Superior temporal gyrus (tissue), 1 donor: ENCODE results near the gene KRT35.

Experiments
- DNase-seq: peaks from one replicate; pipeline ENCODE4 v3.0.0-alpha.2; 2016; ENCODE audit errors: extremely low spot score

Gene KRT35

DNA sequence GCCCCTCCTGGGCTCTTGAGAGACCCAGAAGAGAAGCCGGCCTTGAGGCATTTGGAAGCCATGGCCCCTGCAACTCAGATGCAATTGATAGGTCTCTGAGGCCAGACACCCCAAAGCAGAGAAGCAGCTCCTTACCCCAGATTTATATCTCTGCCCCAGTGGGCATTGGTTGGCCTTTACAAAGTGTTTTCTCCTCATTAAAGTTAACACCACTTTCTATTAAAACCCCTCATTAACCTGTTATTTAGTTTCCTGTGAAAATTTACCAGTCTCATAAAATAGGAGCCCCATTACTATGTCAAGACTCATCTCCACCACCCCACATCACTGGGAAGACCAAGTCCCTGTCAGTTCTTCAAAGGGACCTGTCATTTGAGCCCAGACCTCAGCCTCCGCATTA, at the start of gene KRT35:
Gene KRT35 (minus strand): TSS at position 116 of the 400 bp plus-strand sequence. CDS start 54 bp downstream, at position 62.
- DNase-seq, result no peak

DNA sequence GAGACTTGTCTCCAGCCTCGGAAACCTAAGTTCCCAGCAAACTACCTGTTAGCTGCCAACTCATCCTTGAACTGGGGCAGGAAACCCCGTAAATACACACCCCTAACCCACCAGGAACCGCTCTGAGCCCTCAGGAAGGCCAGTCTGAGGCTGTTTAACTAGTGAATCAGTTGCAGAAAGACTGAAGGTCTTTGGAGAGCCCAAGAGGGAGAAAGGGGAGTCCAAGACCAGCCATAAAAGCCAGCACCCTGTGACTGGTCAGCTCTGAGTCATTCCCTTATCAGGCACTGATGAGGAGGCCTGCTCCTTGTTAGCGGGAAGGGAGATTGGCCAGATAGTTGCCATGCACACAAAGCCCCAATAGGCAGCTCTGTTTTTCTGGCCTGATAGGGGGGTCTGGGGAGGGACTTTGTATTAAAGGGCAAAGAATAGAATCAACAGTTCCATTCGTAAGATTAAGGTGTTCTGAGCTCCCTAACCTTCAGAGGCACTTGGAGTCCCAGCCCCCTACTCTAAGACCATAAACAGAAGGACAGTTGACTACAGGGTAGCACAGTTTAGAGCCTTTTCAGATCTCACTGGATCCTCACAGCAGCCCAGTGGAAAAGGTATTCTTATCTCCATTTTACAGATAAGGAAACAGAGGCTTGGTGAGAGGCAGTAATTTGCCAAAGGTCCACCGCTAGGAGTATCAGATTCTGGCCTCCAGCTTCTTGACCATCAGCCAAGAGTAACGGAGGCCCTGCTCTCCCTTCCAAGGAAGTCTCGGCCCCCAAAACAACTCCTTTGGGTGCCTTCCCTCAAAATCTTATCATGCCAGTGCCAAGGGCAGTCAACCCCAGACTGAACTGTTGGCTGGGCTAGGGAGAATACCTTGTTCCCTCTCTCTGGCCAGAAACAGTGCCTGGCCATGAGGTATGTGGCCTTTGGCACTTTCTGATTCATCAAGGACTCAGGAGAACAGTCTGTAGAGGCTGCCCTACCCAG, 49.4 kb upstream of the KRT35 start:
- no peak for DNase-seq

DNA sequence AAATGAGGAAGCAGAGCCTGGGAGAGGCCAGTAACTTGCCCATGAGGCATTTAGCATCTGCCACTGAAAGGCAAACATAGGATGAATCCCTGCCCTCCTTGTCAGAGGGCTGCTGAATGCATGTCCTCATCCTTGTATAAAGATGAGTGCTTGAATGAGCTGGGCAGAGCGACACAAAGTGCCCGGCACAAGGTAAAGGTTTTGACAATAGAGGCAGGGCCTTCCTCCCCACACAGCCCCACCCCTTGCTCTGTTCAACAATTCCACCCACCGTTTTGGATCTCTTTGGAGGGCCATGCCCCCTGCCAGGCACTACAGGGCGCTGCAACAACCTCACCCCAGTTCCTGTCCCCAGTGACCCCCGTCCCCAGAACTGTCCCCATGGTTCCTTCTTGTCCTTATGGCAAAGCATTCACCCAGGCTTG, 48.6 kb upstream of the KRT35 start:
- no peak for DNase-seq

DNA sequence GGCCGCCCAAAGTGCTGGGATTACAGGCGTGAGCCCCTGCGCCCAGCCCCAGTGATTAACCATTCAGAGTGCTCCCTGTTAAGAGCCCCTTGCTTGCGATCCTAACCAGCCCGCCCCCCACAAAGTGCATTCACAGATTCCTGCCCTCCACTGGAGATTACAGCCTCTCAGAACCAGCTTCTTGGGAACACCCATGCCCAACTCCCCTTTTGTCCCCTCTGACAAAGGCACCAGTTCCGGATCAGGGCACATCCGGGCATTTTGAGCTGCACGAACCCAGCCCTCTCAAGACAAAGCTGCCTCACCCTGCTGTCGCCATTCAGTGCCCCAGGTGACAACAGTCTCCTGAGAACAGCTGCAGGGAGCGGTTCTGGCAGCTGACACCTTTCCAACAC, 48.0 kb upstream of the KRT35 start:
- DNase-seq, result no peak

DNA sequence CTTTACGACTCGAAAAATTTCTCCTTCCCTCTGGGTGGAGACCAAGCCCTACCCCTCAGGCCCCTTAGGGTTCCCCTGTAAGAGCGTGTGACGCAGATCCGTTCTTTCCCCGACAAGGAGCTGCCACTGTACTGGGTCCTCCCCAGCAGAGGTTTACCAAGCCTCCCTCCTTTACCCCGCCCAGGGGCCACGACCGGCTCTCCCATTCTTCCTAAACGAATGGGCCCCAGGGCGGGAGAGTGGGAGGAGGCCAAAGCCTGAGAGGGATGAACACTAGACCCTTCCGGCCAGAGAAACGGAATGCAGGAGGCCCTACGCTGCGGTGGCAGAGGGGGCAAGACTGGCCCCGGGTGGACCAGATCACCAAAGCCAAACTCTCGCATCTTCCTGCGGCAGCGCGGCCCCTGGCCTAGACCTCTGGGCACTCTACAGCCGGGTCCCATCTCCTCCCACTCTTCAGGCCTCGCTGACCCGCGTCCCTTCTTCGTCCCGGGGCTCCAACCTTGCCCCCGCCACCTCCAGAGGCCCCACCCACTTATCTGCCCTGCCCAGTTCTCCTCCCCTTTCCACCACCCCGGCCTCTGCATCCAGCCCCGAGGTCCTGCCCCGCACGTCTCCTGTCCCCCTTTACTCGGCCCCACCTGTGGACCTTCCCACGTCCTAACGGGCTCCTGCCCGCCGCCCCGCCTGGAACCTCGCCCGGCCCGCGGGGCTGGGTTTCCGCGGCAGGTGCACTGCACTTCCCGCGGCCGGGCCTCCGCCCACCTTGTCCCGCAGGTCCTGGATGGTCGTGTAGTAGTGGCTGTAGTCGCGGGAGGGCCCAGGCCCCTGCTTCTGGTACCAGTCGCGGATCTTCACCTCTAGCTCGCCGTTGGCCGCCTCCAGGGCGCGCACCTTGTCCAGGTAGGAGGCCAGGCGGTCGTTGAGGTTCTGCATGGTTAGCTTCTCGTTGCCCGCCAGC, 46.4 kb upstream of the KRT35 start:
- DNase-seq, result no peak

DNA sequence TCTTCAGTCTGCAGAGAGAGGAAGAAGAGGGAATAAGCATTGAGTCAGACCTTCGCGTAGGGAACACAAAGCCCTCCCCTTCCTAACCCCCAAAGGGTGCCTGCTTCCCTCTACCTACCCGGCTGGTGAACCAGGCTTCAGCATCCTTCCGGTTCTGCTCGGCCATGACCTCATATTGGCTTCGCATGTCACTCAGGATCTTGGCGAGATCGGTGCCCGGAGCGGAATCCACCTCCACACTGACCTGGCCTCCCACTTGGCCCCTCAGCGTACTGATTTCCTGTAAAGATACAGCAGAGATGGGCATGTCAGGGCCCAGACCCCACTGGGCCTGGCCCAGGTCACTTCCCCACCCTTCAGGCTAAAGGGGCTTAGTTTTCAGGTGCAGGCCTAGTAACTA, 43.3 kb upstream of the KRT35 start:
- DNase-seq, result no peak

DNA sequence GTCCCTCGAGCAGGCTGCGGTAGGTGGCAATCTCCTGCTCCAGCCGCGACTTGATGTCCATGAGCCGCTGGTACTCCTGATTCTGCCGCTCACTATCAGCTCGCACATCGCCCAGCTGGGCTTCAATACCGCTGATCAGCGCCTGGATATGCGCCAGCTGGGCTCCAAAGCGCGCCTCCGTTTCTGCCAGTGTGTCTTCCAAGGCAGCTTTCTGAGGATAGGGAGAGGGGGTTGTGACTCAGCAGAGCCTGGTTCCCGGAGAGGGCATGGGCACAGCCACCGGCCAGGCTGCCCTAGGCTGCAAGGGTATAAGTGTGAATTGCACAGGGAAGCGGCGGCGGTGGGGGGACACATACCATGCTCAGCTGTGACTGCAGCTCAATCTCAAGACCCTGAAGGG, 42.8 kb upstream of the KRT35 start:
- DNase-seq, result no peak

DNA sequence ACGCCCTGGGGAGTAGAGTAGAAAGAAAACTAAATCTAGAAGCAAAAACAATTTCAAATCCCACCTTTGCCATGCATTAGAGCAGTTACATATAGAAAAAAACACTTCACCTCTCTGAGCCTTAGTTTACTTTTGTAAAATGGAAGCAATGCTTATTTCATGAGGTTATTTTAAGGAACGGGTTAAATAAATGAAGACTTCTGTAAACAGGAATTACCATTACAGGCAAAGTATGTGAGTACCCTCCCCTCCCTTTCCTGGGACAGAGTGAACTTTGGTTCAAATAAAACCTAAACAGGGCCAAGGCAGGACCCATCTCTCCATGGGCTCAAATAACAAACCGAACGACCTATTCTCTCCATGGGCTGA, 42.3 kb upstream of the KRT35 start:
- no peak for DNase-seq

DNA sequence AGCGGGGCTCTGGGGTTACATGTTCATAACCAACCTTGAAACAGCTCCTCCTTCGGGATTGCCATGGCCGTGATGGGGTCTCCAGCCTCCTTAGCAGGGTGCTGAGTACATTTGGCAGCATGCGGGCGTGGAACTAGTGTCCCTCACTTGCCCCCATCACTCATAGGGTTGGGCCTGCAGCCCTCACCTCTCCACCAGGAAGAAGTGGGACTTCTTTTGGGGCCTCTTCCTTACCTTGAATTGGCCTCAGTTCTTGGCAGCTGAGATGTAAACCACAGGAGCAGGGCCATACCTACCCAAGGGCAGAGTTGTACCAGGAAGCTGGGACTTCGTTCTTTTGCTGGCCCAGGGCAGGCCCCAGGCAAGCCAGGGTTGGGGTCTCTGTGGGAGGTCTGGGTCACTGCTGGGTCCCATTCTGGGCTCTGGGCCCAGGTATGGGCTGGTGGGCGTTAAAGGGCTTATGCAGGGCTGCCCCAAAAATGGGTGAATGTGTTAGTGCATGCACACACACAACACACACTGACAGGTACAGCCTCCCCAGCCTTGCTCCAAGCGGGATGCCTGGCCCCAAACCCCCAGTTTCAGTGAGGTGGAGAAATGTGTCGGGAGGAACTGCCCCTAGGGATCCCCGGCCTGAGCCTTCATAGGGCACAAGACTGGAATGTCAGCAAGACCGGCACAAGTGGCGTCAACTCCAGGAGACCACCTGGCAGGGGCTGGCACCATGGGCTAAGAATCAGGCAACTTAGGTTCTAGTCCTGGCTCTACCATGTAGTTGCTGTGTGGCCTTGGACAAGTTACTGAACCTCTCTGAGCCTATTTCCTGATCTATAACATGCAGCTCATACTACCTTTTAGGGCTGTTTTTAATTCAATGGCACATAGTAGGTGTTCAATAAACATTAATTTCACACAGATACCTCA, 41.6 kb upstream of the KRT35 start:
- no peak for DNase-seq

DNA sequence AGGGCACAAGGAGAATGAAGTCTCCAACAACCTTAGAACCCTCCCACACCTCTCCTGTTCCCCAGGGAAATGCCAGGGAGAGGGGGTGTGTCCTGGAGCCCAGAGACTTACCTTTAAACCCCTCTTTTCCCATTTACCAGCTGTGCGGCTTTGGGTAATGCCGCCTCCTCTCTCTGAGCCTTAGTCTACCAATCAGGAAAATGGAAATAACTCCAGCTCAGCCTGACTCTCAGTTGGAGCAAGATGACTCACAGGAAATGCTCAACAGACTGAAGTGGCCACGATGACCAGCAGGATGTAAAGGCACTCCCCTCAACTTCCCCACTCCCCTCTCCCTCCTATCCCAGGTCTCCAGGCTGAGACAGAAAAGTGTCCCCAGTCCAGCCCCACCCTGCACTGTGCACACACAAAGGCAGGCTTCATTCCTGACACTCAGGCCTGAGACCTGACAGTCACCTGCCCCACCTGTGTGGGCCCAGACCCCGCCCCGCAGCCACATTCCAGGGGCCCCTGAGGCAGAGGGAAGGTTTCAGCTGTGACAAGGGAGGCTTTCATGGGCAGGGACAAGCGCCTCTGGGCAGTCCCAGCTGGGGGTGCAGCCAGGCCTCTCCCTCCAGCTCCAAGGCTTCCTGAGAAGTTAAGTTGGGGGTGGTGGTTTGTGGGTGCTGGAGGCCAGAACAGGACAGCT, 40.8 kb upstream of the KRT35 start:
- no peak for DNase-seq

DNA sequence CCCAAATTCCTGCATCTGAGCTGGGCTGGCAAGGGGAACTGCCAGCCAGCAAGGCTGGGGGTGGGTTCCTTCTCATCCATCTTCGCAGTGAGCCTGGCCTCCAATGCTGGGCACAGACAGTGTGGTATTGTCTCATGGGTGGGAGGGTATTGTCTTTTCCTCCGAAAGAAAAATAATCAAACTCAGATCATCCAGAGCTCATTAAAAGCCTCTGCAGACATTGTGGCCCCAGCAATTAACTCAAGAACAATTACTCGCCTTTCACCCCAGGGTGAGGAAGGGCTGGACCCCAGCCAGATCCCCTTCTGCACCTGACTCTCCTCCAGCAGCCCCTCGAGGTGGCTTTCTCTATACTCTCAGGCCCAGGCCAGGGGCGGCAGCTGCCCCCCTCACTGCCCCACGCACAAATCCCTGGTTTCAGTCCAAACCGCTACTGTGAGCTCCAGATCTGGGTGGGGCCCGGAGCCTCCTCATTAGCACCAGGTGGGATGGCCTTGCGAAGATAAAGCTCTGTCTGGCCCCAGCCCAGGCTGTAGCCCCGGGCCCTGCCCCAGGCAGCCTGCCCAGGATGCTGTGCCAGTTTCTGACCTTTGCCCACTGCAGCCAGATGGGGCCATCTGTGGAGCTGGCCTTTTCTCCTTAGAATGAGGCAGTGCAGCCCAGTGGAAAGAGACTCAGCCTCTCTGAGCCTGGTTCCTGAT, 40.0 kb upstream of the KRT35 start:
- no peak for DNase-seq

DNA sequence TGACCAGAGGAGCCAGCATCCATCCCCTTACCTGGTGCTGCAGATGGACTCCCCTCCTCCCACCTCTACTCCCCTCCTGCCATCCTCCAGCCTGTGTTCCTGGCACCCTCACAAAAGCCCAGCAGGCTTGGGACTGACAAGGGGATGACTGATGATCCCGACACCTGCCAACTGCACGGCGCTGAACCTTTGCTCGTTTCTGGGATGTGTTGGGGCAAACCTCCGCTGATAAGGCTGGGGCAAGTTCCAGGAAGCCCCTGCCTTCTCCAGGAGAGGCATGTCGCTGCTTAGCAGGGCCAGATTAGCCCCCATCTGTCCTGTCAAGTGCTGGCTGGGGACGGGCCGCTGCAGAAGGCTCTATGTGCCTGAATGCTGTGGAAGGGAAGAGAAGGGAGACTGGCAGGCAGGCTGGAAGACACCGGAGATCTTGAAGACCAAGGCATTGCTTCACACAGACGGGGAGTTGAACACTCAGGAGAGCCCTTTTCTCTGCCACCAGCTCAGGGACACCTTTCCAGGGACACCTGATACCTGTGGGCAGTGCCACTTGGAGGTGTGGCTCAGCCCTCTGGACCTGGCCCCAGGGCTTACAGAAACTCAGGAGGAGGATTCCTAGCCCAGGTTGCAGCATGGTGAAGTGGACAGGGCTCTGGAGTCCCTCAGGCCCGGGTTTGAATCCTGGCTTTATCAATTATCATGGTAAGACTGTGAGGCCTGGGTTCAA, 38.7 kb upstream of the KRT35 start:
- DNase-seq, result no peak

DNA sequence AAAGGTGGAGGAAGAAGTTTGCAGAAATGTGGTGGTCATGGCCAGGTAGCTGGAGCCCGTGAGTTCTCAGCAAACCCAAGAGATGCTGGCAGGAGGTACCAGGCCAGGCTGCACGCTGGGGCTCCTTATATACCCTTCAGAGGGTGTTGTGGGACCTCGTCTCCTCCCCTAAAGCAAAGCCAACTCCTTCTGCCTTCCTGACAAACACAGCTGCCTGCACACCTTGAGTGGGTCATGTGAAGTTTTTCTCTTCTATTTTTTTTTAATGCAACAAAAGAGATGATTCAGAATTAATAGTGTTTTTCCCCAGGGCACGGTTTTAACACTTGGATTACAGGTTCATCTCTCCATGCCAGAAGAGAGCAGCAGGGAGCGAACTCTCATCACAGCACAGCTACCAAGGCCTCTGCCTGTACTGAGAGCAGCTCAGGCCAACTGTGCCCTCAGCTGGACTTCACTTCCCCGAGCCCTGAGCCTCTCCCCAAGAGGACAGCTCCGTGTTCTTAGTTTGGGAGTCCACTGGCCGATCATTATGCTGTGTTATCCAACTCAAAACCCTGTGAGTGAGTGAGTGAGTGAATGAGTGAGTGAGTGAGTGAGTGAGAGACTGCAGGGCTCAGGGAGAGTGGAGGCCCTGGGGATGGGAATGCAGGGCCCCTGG, 38.0 kb upstream of the KRT35 start, which contains the start of gene KRT15:
Gene KRT15 (minus strand): TSS at position 102 of the 661 bp plus-strand sequence. CDS start 63 bp downstream, at position 39.
- no peak for DNase-seq

DNA sequence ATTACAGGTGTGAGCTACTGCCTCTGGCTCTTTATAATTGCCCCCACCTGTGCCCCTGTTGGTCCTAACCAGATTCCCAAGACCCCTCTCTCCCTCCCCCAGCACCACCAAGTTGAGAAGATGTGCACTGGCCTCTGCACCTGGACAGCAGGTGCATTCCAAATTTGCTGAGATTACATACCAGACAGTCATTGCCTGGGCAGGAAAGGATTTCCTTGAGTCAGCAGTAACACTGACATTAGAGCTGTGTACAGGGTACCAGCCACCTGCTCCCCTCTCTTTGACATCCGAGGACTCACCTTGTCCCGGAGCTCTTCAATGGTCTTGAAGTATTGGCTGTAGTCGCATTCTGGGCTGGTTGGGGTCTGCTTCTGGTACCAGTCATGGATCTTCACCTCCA, 37.1 kb upstream of the KRT35 start:
- no peak for DNase-seq

DNA sequence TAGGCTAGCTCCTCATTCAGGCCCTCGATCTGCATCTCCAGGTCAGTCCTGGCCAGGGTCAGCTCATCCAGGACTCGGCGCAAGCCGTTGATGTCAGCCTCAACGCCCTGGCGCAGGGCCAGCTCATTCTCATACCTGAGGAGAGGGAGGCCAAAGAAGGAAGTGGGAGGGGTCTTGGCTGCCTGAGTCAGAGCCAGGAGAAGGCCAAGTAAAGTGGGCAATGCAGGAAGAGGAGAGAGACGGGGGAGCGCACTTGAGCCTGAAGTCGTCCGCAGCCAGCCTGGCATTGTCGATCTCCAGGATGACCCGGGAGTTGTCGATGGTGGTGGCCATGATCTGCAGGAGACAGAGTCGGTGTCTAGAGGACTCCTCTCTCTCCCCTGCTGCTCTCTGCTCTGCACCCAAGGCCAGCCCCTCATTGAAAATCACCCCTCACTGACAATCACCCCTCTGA, 35.9 kb upstream of the KRT35 start:
- no peak for DNase-seq

DNA sequence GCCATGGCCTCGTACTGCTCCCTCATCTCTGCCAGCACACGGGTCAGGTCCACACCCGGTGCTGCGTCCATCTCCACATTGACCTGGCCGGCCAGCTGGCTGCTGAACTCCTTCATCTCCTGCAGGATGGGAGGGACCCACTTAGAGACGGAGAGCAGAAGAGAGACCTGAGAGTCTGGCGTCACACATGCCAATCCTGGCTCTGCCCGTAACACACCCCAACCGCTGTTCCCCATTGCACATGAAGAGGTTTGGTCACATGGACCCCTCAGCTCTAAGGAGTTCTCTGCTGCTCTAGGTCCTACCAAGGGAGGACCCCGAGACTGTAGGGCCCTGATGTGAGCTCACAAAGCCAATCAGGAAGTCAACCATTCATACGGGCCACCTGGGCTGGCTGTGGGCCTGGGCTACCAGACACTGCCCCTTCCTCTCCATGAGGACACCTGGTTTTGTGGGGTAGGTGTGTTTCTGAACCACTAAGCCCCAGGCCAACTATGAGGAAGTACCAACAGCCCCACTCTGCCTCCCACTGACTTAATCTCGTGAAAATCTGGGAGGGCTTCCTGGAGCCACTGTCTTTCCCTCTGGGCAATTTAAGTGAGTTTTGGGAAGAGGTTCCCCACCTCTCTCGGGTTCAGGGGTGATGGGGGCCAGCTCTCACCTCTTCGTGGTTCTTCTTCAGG, 35.3 kb upstream of the KRT35 start:
- no peak for DNase-seq

DNA sequence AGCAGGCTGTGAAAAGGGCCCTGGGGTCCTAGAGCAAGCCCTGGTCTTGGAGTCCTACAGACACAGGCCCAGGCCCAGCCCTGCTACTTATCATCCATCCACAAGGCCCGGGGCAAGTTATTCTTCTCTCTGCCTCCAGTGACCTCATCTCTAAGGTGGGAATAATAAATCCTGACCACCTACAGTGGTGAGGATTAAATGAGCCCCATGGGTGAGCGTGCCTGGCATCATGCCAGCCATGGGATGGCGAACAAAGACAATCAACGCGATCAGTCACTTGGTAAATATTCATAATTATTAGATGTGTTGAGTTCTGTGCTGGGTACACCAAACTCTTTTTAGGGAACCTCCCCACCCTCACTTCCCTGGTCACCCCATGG, 32.2 kb upstream of the KRT35 start:
- no peak for DNase-seq

DNA sequence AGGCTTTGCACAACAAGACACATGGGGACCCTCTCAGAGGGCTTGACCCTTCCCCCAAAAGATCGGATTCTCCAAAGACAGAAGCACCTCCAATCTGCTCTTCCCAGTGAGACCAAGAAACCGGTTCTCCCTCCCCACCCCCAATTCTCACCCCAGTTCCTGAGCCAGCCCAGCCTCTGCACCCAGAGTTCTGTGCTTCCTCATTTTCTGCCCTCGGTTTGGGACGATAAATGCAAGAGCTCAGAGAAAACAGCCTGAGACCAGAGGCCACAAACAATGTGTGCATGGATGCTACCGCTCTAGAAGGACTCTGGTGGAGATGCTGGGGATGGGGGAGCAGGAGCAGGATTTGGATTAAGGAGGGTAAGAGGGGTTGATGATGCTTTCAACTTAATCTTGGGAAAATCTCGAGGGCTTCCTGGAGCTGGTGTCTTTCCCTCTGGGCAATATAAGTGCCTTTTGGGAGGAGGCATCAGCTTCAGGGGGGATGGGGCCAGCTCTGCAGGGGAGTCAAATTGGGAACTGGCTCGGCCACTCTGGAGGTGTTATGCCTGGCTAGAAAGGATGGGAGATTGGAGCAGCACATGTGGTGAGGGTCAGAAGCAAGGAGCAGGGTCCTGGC, 31.7 kb upstream of the KRT35 start:
- no peak for DNase-seq
